PC-3 (cell line): ENCODE measurements around the gene FCSK. TPM values are rescaled to one million over a fixed set of nuclear protein-coding genes. Genes with fewer than 3 reads are reported as not detected.
"Not testable (repeated sequence)": the region's sequence is repeated elsewhere in the genome, so short reads cannot be mapped to it uniquely, and the experiment has no call there.

Experiments used
- ATAC-seq: fragments of 200-7000 bp; cut with Tn5 transposase; 2 replicates; pipeline ENCODE4 v1.9.1; 2020; ENCODE audit warnings: mild to moderate bottlenecking, moderate library complexity
- BruUV-seq: library from RNA; stranded (reverse); fragments of 400-500 nt; replicated peaks from 2 replicates; lab custom pipeline; 2021; lab: Mats Ljungman, UMichigan
- CTCF ChIA-PET: fragments of 300-600 bp; sonication (Branson Sonifier 250); formaldehyde crosslinking; loops from one replicate; lab custom pipeline; 2022; ENCODE audit warnings: antibody characterized with exemption; lab: Charles Lee
- POLR2A ChIA-PET: fragments of 300-600 bp; sonication (Branson Sonifier 250); formaldehyde crosslinking; loops from one replicate; lab custom pipeline; 2022; ENCODE audit warnings: antibody characterized with exemption; ENCODE audit not compliant: unreplicated experiment; lab: Charles Lee
- DNase-seq: peaks from one replicate; pipeline ENCODE4 v3.0.0-alpha.2; 2015
- H2AFZ ChIP-seq: fragments of 300-600 bp; sonication (generic); 2 replicates; pipeline ENCODE4 v1.6.0; 2016; ENCODE audit warnings: antibody characterized with exemption, low read length
- H3F3A ChIP-seq: fragments of 300-600 bp; sonication (generic); one replicate; pipeline ENCODE4 v1.6.0; 2017; ENCODE audit warnings: antibody characterized with exemption, low read length, control low read depth, mild to moderate bottlenecking; ENCODE audit not compliant: unreplicated experiment
- H3K27ac ChIP-seq: fragments of 300-600 bp; sonication (generic); 2 replicates; pipeline ENCODE4 v1.5.1; 2016; ENCODE audit warnings: mild to moderate bottlenecking, low read length
- H3K27me3 ChIP-seq: fragments of 300-600 bp; sonication (generic); 2 replicates; pipeline ENCODE4 v1.6.1; 2016; ENCODE audit warnings: low read length, mixed read lengths
- H3K36me3 ChIP-seq: fragments of 300-600 bp; sonication (generic); 2 replicates; pipeline ENCODE4 v1.6.1; 2016; ENCODE audit warnings: low read depth, mixed run types, low read length, mixed read lengths
- H3K4me1 ChIP-seq: fragments of 300-600 bp; sonication (generic); 2 replicates; pipeline ENCODE4 v1.5.1; 2016; ENCODE audit warnings: low read length; ENCODE audit not compliant: insufficient read depth
- H3K4me2 ChIP-seq: fragments of 300-600 bp; sonication (generic); 2 replicates; pipeline ENCODE4 v1.6.0; 2016; ENCODE audit warnings: low read length
- H3K4me3 ChIP-seq: fragments of 300-600 bp; sonication (generic); 2 replicates; pipeline ENCODE4 v1.5.1; 2016; ENCODE audit warnings: mild to moderate bottlenecking, low read length, mixed read lengths
- H3K79me2 ChIP-seq: fragments of 300-600 bp; sonication (generic); 2 replicates; pipeline ENCODE4 v1.6.1; 2017; ENCODE audit warnings: low read length, mixed read lengths
- H3K9ac ChIP-seq: fragments of 300-600 bp; sonication (generic); 2 replicates; pipeline ENCODE4 v1.6.0; 2016; ENCODE audit warnings: mild to moderate bottlenecking, low read length
- H3K9me2 ChIP-seq: fragments of 300-600 bp; sonication (generic); replicated peaks from 2 replicates; pipeline ENCODE4 v1.6.1; 2016; ENCODE audit warnings: mixed run types, low read length, mixed read lengths
- H3K9me3 ChIP-seq: fragments of 300-600 bp; sonication (generic); 2 replicates; pipeline ENCODE4 v1.6.1; 2016; ENCODE audit warnings: low read length, mixed read lengths
- H4K20me1 ChIP-seq: fragments of 300-600 bp; sonication (generic); 2 replicates; pipeline ENCODE4 v1.6.1; 2016; ENCODE audit warnings: low read length, mixed read lengths
- CTCF ChIP-seq: fragments of 300-600 bp; sonication (generic); conservative IDR thresholded peaks from 2 replicates; pipeline ENCODE4 v1.5.1; 2017; ENCODE audit warnings: antibody characterized with exemption, low read depth, mild to moderate bottlenecking, low read length
- EZH2 ChIP-seq: fragments of 300-600 bp; sonication (generic); IDR thresholded peaks from one replicate; pipeline ENCODE4 v1.6.1; 2017; ENCODE audit warnings: antibody characterized with exemption, mild to moderate bottlenecking, low read length; ENCODE audit not compliant: unreplicated experiment
- EZH2phosphoT487 ChIP-seq: fragments of 300-600 bp; sonication (generic); IDR thresholded peaks from 2 replicates; pipeline ENCODE4 v1.6.1; 2018; ENCODE audit warnings: mild to moderate bottlenecking, antibody characterized with exemption, low read length, borderline replicate concordance
- intact Hi-C: fragments of 100-400 bp; cut with micrococcal nuclease; formaldehyde crosslinking; loops from 2 replicates; pipeline ENCODE4 v1.9.0; 2023
- total RNA-seq: library from RNA; depleted of rRNA; stranded (reverse); fragments of >200 nt; gene quantifications from 2 replicates; pipeline ENCODE4 v1.2.3, GENCODE V29; 2014

FCSK gene
- total RNA-seq, 1 experiment from 2014 or later = 11.7 TPM

DNA sequence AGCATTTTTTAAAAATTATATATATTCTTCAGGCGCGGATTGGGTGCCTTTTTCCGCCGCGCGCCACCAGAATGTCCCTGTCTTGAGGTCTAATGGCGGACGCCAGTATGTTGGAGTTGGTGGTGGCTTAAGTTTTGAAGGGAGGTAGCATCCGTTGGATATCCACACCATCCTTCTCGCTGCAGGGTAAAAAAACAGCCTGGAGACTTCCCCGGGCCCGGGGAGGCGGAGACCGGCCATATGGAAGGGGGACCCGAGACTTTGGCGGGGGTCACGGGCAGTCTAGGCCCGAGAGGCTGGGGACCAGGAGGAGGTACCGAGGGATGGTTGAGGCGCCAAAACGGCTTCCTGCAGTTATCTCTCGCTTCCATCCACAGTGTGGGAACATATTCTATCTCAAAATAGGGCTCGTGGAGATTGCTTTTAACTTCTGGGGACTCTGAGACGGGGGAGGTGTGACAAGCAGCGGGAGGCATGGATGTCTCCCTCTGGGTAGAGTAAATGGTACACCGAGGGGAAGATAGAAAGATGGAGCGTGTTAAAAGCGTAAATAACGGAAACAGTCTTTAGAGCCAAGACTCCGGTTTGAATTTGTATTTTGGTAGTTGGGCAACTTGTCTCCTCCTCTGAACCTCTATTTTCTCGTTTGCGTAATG, 69.5 kb downstream of the FCSK start, which contains the start of gene SF3B3:
Gene SF3B3 (plus strand): TSS at position 74 of the 656 bp plus-strand sequence. CDS start 2,841 bp downstream, outside the sequence.
- no peak for TF ChIP-seq EZH2
- no peak for TF ChIP-seq CTCF
- no peak for TF ChIP-seq EZH2phosphoT487
- Histone ChIP-seq H3K79me2 (peaks cover 76% of the 10 kb centered on the region), H3K36me3 (peaks cover 12% of the 10 kb centered on the region; the same call in 1 of the 2 replicates), H3K27me3 (no peaks in the 10 kb centered on the region), H3K9me2 (no peaks in the 10 kb centered on the region), H2AFZ (peak within 1 kb of the TSS; percentile 79), H3K4me3 (peak within 1 kb of the TSS; percentile 93), H4K20me1 (peaks cover 20% of the 10 kb centered on the region; the same call in 1 of the 2 replicates), H3K4me1 (peaks cover 38% of the 10 kb centered on the region), H3K27ac (peak within 1 kb of the TSS; percentile 73), H3F3A (no peaks in the 10 kb centered on the region), H3K4me2 (peak within 1 kb of the TSS; percentile 99), H3K9me3 (no peaks in the 10 kb centered on the region), H3K9ac (peak within 1 kb of the TSS; percentile 99)
- BruUV-seq = TSS peak; percentile 69
- peak; percentile 52 for ATAC-seq
- ChIA-PET POLR2A (no interaction called here), CTCF (no interaction called here)
- intact Hi-C loops = no loop called here
- DNase-seq = no peak

- H3F3A ChIP-seq, CTCF ChIA-PET, H3K9me3 ChIP-seq, POLR2A ChIA-PET, H3K27me3 ChIP-seq, H3K9me2 ChIP-seq, intact Hi-C loops, BruUV-seq: not testable (repeated sequence)
- peak overlapping the region; percentile 93 for H3K4me3 ChIP-seq
- H2AFZ ChIP-seq = peak overlapping the region; percentile 79
- H3K9ac ChIP-seq = peak overlapping the region; percentile 99
- peaks cover 41% of the 10 kb centered on the region for H3K4me1 ChIP-seq
- H3K36me3 ChIP-seq = peaks cover 16% of the 10 kb centered on the region
- ATAC-seq = peak; percentile 21; the same call in 1 of the 2 replicates
- peak overlapping the region; percentile 73 for H3K27ac ChIP-seq
- peaks cover 24% of the 10 kb centered on the region; the same call in 1 of the 2 replicates for H4K20me1 ChIP-seq
- DNase-seq = peak; percentile 8
- H3K4me2 ChIP-seq = peak overlapping the region; percentile 99
- peaks cover 82% of the 10 kb centered on the region for H3K79me2 ChIP-seq
These were observed 70.0 kb downstream of the FCSK start for GRCh38 chr16:70524399-70524825.

DNA sequence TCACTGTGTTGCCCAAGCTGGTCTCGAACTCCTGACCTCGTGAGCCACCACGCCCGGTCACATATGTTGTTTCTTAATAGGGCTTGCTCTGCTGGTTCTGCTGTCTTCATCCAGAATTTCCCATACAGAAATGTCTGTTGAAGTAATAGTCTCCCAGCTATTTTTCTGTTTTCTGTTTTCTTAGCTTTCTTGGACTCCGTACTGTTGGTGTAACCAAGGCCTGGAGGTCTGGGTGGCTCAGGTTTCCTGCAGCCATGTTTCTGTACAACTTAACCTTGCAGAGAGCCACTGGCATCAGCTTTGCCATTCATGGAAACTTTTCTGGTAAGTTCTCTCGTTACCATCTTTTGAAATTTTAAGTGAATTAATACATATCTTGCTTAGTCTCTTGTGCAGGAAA, 72.0 kb downstream of the FCSK start:
- Histone ChIP-seq H3K4me1 (peaks cover 31% of the 10 kb centered on the region), H3K79me2 (peaks cover 91% of the 10 kb centered on the region), H3K4me2 (peak overlapping the region; percentile 99), H3K27ac (no peak overlapping the region), H4K20me1 (peaks cover 24% of the 10 kb centered on the region), H3K4me3 (peak overlapping the region; percentile 93), H3K9me3 (no peaks in the 10 kb centered on the region), H3K36me3 (peaks cover 26% of the 10 kb centered on the region), H3K9me2 (no peaks in the 10 kb centered on the region), H3K27me3 (no peaks in the 10 kb centered on the region), H3F3A (no peaks in the 10 kb centered on the region), H2AFZ (no peak overlapping the region), H3K9ac (no peak overlapping the region)
- DNase-seq (no peak), ATAC-seq (no peak)
- ChIA-PET POLR2A (no interaction called here), CTCF (no interaction called here)
- BruUV-seq = no TSS peak
- intact Hi-C loops = loop anchor here (5.0 kb wide), 1 partner anchor 126 kb away; no protein-coding TSS in a partner anchor
- no peak for TF ChIP-seq EZH2phosphoT487
- TF ChIP-seq CTCF = no peak
- TF ChIP-seq EZH2 = no peak
